Endothelial cell (in vitro differentiated cells): ENCODE data around the gene TRIM61. TPM values are rescaled to one million over a fixed set of nuclear protein-coding genes. Genes with fewer than 3 reads are reported as not detected.
"Not testable (repeated sequence)": the region's sequence is repeated elsewhere in the genome, so short reads cannot be mapped to it uniquely, and the experiment has no call there.

ENCODE experiments used
- DNase-seq: peaks from one replicate; pipeline ENCODE4 v3.0.0; 2021; ENCODE audit warnings: low spot score
- H3K27ac Mint-ChIP-seq: one replicate; pipeline ENCODE4 v1.8.0; 2021; ENCODE audit warnings: mixed read lengths, inconsistent platforms; ENCODE audit not compliant: unreplicated experiment
- H3K27me3 Mint-ChIP-seq: one replicate; pipeline ENCODE4 v1.8.0; 2021; ENCODE audit warnings: mild to moderate bottlenecking, moderate library complexity, mixed read lengths, inconsistent platforms; ENCODE audit not compliant: unreplicated experiment
- H3K36me3 Mint-ChIP-seq: one replicate; pipeline ENCODE4 v1.8.0; 2021; ENCODE audit warnings: mild to moderate bottlenecking, low read depth, mixed read lengths, inconsistent platforms; ENCODE audit not compliant: unreplicated experiment
- H3K4me1 Mint-ChIP-seq: one replicate; pipeline ENCODE4 v1.8.0; 2021; ENCODE audit warnings: mild to moderate bottlenecking, mixed read lengths, inconsistent platforms; ENCODE audit not compliant: unreplicated experiment
- H3K4me3 Mint-ChIP-seq: one replicate; pipeline ENCODE4 v1.8.0; 2021; ENCODE audit warnings: mild to moderate bottlenecking, mixed read lengths, inconsistent platforms; ENCODE audit not compliant: unreplicated experiment
- H3K9me3 Mint-ChIP-seq: one replicate; pipeline ENCODE4 v1.8.0; 2021; ENCODE audit warnings: mixed read lengths, inconsistent platforms; ENCODE audit not compliant: unreplicated experiment
- CTCF ChIP-seq: fragments of 200-600 bp; sonication (generic); IDR thresholded peaks from one replicate; pipeline ENCODE4 v1.5.0; 2021; ENCODE audit warnings: antibody characterized with exemption; ENCODE audit not compliant: unreplicated experiment
- total RNA-seq: library from RNA; stranded (reverse); fragmentation: NEBNext Ultra II Directional; extraction: Animal tissue kit (Norgen Biotek cat#: 25700); gene quantifications from one replicate; pipeline ENCODE4 v1.2.1, GENCODE V29; 2021; ENCODE audit not compliant: unreplicated experiment

TRIM61 gene
- total RNA-seq, 1 donor from 2014 or later = 1.8 TPM

- Mint-ChIP-seq H3K4me1 (peaks cover 3% of the 10 kb centered on the region), H3K27ac (no peak overlapping the region), H3K27me3 (peaks cover 6% of the 10 kb centered on the region), H3K9me3 (no peaks in the 10 kb centered on the region), H3K36me3 (no peaks in the 10 kb centered on the region), H3K4me3 (no peak overlapping the region)
- DNase-seq = no peak
- TF ChIP-seq CTCF = no peak
These were observed 29.0 kb upstream of the TRIM61 start for GRCh38 chr4:165006456-165006855.

- Mint-ChIP-seq H3K4me1 (peaks cover 3% of the 10 kb centered on the region), H3K4me3 (no peak overlapping the region), H3K27me3 (peaks cover 6% of the 10 kb centered on the region), H3K36me3 (no peaks in the 10 kb centered on the region), H3K27ac (no peak overlapping the region), H3K9me3 (no peaks in the 10 kb centered on the region)
- no peak for DNase-seq
- TF ChIP-seq CTCF = no peak
These were observed 28.0 kb upstream of the TRIM61 start for GRCh38 chr4:165005352-165005925.

- H3K27ac Mint-ChIP-seq, H3K4me1 Mint-ChIP-seq, H3K27me3 Mint-ChIP-seq, DNase-seq, H3K36me3 Mint-ChIP-seq, H3K9me3 Mint-ChIP-seq, H3K4me3 Mint-ChIP-seq: not testable (repeated sequence)
These were observed 24.5 kb upstream of the TRIM61 start for GRCh38 chr4:165001957-165002356.

GRCh38 chr4:164998526-164999080 lies 21.1 kb upstream of the TRIM61 start:
- not testable (repeated sequence) for DNase-seq, H3K27ac Mint-ChIP-seq, H3K9me3 Mint-ChIP-seq, H3K4me3 Mint-ChIP-seq, H3K4me1 Mint-ChIP-seq, H3K36me3 Mint-ChIP-seq, H3K27me3 Mint-ChIP-seq

- H3K4me1 Mint-ChIP-seq = no peaks in the 10 kb centered on the region
- DNase-seq = no peak
- no peak for TF ChIP-seq CTCF
- H3K36me3 Mint-ChIP-seq = no peaks in the 10 kb centered on the region
- H3K4me3 Mint-ChIP-seq = no peak overlapping the region
- H3K27ac Mint-ChIP-seq = no peak overlapping the region
- no peaks in the 10 kb centered on the region for H3K9me3 Mint-ChIP-seq
- H3K27me3 Mint-ChIP-seq = no peaks in the 10 kb centered on the region
These were observed 20.5 kb upstream of the TRIM61 start for GRCh38 chr4:164997941-164998340.

GRCh38 chr4:164997324-164997723 lies 19.9 kb upstream of the TRIM61 start:
- Mint-ChIP-seq H3K27me3 (no peaks in the 10 kb centered on the region), H3K4me1 (no peaks in the 10 kb centered on the region), H3K27ac (no peak overlapping the region), H3K36me3 (no peaks in the 10 kb centered on the region), H3K9me3 (no peaks in the 10 kb centered on the region), H3K4me3 (no peak overlapping the region)
- no peak for TF ChIP-seq CTCF
- no peak for DNase-seq

GRCh38 chr4:164996123-164996522 lies 18.7 kb upstream of the TRIM61 start:
- H3K27me3 Mint-ChIP-seq, H3K4me1 Mint-ChIP-seq, H3K36me3 Mint-ChIP-seq, H3K9me3 Mint-ChIP-seq, DNase-seq, H3K27ac Mint-ChIP-seq, H3K4me3 Mint-ChIP-seq: not testable (repeated sequence)

GRCh38 chr4:164990786-164991185 lies 13.3 kb upstream of the TRIM61 start:
- H3K4me1 Mint-ChIP-seq, H3K4me3 Mint-ChIP-seq: not testable (repeated sequence)

More at GRCh38 chr4:164990786-164991185, 13.3 kb upstream of the TRIM61 start:
- not testable (repeated sequence) for H3K9me3 Mint-ChIP-seq, H3K36me3 Mint-ChIP-seq, H3K27me3 Mint-ChIP-seq, H3K27ac Mint-ChIP-seq, DNase-seq
